ENCODE results near the gene C1QTNF1.

DNA sequence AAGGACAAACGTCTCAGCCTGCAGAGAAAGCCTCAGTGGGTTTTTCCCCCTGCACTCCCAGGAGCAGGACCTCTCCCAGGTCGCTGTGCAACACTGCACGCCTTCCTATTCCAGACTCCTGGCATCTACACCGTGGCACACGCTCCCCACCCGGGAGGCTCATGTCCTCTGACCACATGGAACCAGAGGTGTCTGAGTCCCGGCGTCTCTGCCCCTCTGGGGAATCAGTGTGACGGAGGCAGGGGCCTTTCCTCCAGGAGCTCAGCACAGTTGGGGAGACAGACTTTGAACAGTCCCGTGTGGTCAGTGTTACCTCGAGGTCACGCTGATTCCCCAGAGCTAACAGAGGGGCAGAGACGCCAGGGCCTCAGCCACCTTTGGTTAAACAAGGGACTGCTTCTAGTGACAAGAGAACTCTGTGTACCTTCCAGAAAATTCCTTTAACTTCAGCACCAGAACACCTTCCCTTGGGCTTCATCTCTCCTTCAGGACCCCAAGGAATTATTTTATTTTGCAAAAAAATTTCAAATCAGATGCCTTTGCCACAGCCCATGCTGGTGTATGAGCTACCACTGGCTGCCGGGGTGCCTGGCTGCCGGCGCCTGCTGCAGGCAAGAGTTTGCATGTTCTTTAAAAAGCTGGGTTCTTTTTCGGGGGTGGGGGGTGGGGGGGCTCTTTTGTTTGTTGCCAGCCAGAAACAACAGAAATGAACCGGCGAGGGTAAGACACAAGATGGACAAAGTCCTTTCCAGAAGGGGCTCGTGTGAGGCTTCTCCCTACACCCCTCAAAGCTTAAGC lies 21.0 kb upstream of the C1QTNF1 start:
- TF ChIP-seq, protein P1, sequence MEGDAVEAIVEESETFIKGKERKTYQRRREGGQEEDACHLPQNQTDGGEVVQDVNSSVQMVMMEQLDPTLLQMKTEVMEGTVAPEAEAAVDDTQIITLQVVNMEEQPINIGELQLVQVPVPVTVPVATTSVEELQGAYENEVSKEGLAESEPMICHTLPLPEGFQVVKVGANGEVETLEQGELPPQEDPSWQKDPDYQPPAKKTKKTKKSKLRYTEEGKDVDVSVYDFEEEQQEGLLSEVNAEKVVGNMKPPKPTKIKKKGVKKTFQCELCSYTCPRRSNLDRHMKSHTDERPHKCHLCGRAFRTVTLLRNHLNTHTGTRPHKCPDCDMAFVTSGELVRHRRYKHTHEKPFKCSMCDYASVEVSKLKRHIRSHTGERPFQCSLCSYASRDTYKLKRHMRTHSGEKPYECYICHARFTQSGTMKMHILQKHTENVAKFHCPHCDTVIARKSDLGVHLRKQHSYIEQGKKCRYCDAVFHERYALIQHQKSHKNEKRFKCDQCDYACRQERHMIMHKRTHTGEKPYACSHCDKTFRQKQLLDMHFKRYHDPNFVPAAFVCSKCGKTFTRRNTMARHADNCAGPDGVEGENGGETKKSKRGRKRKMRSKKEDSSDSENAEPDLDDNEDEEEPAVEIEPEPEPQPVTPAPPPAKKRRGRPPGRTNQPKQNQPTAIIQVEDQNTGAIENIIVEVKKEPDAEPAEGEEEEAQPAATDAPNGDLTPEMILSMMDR (IDR thresholded peaks at IDR 0.05): no peak
- TF ChIP-seq GABPA (IDR thresholded peaks at IDR 0.05; ENCODE audit: low read depth) (no peak), TAF1 (IDR thresholded peaks at IDR 0.05; ENCODE audit: borderline replicate concordance, low read depth, low read length) (no peak), YY1 (IDR thresholded peaks at IDR 0.05; ENCODE audit: low read depth) (no peak), ELF1 (IDR thresholded peaks at IDR 0.05) (no peak), RFX5 (IDR thresholded peaks at IDR 0.05; ENCODE audit: low read length) (no peak), RXRA (IDR thresholded peaks at IDR 0.05; ENCODE audit: borderline replicate concordance, low read depth) (no peak)
- TF ChIP-seq, protein P2, sequence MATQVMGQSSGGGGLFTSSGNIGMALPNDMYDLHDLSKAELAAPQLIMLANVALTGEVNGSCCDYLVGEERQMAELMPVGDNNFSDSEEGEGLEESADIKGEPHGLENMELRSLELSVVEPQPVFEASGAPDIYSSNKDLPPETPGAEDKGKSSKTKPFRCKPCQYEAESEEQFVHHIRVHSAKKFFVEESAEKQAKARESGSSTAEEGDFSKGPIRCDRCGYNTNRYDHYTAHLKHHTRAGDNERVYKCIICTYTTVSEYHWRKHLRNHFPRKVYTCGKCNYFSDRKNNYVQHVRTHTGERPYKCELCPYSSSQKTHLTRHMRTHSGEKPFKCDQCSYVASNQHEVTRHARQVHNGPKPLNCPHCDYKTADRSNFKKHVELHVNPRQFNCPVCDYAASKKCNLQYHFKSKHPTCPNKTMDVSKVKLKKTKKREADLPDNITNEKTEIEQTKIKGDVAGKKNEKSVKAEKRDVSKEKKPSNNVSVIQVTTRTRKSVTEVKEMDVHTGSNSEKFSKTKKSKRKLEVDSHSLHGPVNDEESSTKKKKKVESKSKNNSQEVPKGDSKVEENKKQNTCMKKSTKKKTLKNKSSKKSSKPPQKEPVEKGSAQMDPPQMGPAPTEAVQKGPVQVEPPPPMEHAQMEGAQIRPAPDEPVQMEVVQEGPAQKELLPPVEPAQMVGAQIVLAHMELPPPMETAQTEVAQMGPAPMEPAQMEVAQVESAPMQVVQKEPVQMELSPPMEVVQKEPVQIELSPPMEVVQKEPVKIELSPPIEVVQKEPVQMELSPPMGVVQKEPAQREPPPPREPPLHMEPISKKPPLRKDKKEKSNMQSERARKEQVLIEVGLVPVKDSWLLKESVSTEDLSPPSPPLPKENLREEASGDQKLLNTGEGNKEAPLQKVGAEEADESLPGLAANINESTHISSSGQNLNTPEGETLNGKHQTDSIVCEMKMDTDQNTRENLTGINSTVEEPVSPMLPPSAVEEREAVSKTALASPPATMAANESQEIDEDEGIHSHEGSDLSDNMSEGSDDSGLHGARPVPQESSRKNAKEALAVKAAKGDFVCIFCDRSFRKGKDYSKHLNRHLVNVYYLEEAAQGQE (IDR thresholded peaks at IDR 0.05; ENCODE audit: low read depth, low read length): no peak

Measured in SK-N-SH (cell line).